ENCODE measurements around the gene CUBN.

CUBN gene

GRCh38 chr10:16953270-16953669, 176.3 kb downstream of the CUBN start:
- TF ChIP-seq CTCF (IDR thresholded peaks at IDR 0.05) = no peak
- H3K4me1 ChIP-seq = peaks cover 23% of the 10 kb centered on the region
- H3K36me3 ChIP-seq (ENCODE audit: control insufficient read depth, insufficient read depth, low read length) = no peaks in the 10 kb centered on the region
- no peaks in the 10 kb centered on the region for H3K27me3 ChIP-seq (ENCODE audit: control insufficient read depth, insufficient read depth, low read length)
- H3K27ac ChIP-seq = peak overlapping the region; percentile 7
- H3K4me2 ChIP-seq (ENCODE audit: low read length) = no peak overlapping the region
- H3K4me3 ChIP-seq (ENCODE audit: low read depth, low read length) = no peak overlapping the region
- no peak overlapping the region for H3K9ac ChIP-seq
- H3K9me3 ChIP-seq (ENCODE audit: control insufficient read depth, low read length) = no peaks in the 10 kb centered on the region
- no peaks in the 10 kb centered on the region for H3K79me2 ChIP-seq
- no peak overlapping the region for H2AFZ ChIP-seq

- Histone ChIP-seq H3K79me2 (no peaks in the 10 kb centered on the region), H3K4me3 (ENCODE audit: low read depth, low read length) (no peak overlapping the region), H3K9me3 (ENCODE audit: control insufficient read depth, low read length) (no peaks in the 10 kb centered on the region), H3K36me3 (ENCODE audit: control insufficient read depth, insufficient read depth, low read length) (no peaks in the 10 kb centered on the region), H3K27ac (peak overlapping the region; percentile 7), H3K4me1 (peaks cover 23% of the 10 kb centered on the region), H3K4me2 (ENCODE audit: low read length) (no peak overlapping the region), H3K9ac (no peak overlapping the region), H2AFZ (no peak overlapping the region), H3K27me3 (ENCODE audit: control insufficient read depth, insufficient read depth, low read length) (no peaks in the 10 kb centered on the region)
- TF ChIP-seq CTCF (IDR thresholded peaks at IDR 0.05) = no peak
Measured at GRCh38 chr10:16952610-16953009, 177.0 kb downstream of the CUBN start.

- peak overlapping the region; percentile 7 for H3K27ac ChIP-seq
- no peaks in the 10 kb centered on the region for H3K9me3 ChIP-seq (ENCODE audit: control insufficient read depth, low read length)
Measured at GRCh38 chr10:16952080-16952479, 177.5 kb downstream of the CUBN start.

GRCh38 chr10:16950656-16951601, 178.7 kb downstream of the CUBN start:
- TF ChIP-seq CTCF (IDR thresholded peaks at IDR 0.05) = no peak
- Histone ChIP-seq H3K9me3 (ENCODE audit: control insufficient read depth, low read length) (no peaks in the 10 kb centered on the region), H3K4me2 (ENCODE audit: low read length) (no peak overlapping the region), H2AFZ (peak overlapping the region; percentile 27), H3K4me1 (peaks cover 18% of the 10 kb centered on the region), H3K27me3 (ENCODE audit: control insufficient read depth, insufficient read depth, low read length) (no peaks in the 10 kb centered on the region), H3K4me3 (ENCODE audit: low read depth, low read length) (no peak overlapping the region), H3K9ac (no peak overlapping the region), H3K36me3 (ENCODE audit: control insufficient read depth, insufficient read depth, low read length) (no peaks in the 10 kb centered on the region), H3K27ac (peak overlapping the region; percentile 7), H3K79me2 (no peaks in the 10 kb centered on the region)

More at GRCh38 chr10:16952080-16952479, 177.5 kb downstream of the CUBN start:
- Histone ChIP-seq H3K79me2 (no peaks in the 10 kb centered on the region), H3K9ac (no peak overlapping the region), H2AFZ (no peak overlapping the region), H3K4me3 (ENCODE audit: low read depth, low read length) (no peak overlapping the region), H3K27me3 (ENCODE audit: control insufficient read depth, insufficient read depth, low read length) (no peaks in the 10 kb centered on the region), H3K36me3 (ENCODE audit: control insufficient read depth, insufficient read depth, low read length) (no peaks in the 10 kb centered on the region), H3K4me2 (ENCODE audit: low read length) (no peak overlapping the region), H3K4me1 (peaks cover 21% of the 10 kb centered on the region)
- no peak for TF ChIP-seq CTCF (IDR thresholded peaks at IDR 0.05)

All from parathyroid adenoma (tissue), 2 donors.